Neural cell (in vitro differentiated cells): ENCODE data around the gene FOXQ1.

Source experiments
- CTCF ChIP-seq: fragments of 450-650 bp; IDR thresholded peaks from 2 replicates; pipeline ENCODE4 v1.5.1; 2014; ENCODE audit warnings: antibody characterized with exemption, mild to moderate bottlenecking, moderate library complexity; ENCODE audit not compliant: poor library complexity, severe bottlenecking
- EZH2 ChIP-seq: fragments of 200-600, 300-800 bp; shearing (Covaris generic), sonication (generic); IDR thresholded peaks from 2 replicates; pipeline ENCODE4 v1.6.1; 2014; ENCODE audit warnings: antibody characterized with exemption, low read length, borderline replicate concordance, mild to moderate bottlenecking; ENCODE audit not compliant: insufficient read depth, poor library complexity, severe bottlenecking

DNA sequence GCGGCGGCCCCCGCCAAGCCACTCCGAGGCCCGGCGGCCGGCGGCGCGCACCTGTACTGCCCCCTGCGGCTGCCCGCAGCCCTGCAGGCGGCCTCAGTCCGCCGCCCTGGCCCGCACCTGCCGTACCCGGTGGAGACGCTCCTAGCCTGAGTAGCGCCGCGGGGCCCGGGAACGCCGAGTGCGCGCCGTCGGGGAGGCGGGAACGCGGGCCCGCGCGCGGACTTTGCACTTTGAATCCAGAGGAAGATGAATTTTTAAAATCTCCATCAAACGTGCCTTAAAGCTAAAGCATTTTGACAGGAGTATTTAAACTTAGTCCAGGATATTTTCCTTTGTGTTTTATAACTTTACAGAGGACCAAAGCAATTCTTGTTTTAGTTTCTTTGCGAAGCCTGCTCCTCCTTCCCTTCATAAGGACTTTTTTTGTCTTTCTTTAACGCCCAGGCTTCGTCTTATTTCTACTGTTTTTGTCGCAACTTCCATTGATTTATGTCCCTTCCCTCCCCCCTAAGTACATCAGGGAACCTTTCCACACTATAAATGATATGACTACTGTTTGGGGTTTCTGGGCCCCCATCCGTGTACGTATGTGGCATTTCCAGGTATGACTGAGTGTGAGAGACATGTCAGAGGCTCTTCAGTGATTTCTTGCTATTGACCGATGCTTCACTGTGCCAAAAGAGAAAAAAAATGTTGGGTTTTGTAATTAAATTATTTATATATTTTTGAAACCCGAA, 2.0 kb downstream of the FOXQ1 start:
- TF ChIP-seq CTCF = peak; percentile 61
- peak; percentile 61 for TF ChIP-seq EZH2
